Endodermal cell (in vitro differentiated cells): ENCODE measurements around the gene TMEM200B. TPM values are rescaled to one million over a fixed set of nuclear protein-coding genes. Genes with fewer than 3 reads are reported as not detected.
A peak's percentile ranks its signal among the peaks of the same experiment; 100 is the strongest.

Experiments
- DNase-seq: peaks from one replicate; pipeline ENCODE4 v3.0.0-alpha.2; 2017
- H3K27ac ChIP-seq: 2 replicates; pipeline ENCODE4 v1.5.1; 2013; ENCODE audit warnings: mild to moderate bottlenecking, low read depth, low read length, moderate library complexity
- H3K27me3 ChIP-seq: 2 replicates; pipeline ENCODE4 v1.6.1; 2013; ENCODE audit warnings: mild to moderate bottlenecking, low read length, moderate library complexity; ENCODE audit not compliant: insufficient read depth, control insufficient read depth, poor library complexity, severe bottlenecking
- H3K36me3 ChIP-seq: 2 replicates; pipeline ENCODE4 v1.7.0; 2013; ENCODE audit warnings: mild to moderate bottlenecking, low read length, moderate library complexity; ENCODE audit not compliant: control insufficient read depth, insufficient read depth
- H3K4me1 ChIP-seq: one replicate; pipeline ENCODE4 v1.7.0; 2013; ENCODE audit warnings: low read length; ENCODE audit not compliant: control insufficient read depth, insufficient read depth
- H3K4me3 ChIP-seq: 2 replicates; pipeline ENCODE4 v1.5.1; 2013; ENCODE audit warnings: mild to moderate bottlenecking, low read length, moderate library complexity
- H3K9ac ChIP-seq: 2 replicates; pipeline ENCODE4 v1.6.1; 2013; ENCODE audit warnings: mild to moderate bottlenecking, low read length, moderate library complexity; ENCODE audit not compliant: poor library complexity, severe bottlenecking; ENCODE audit errors: extremely low read depth
- H3K9me3 ChIP-seq: 2 replicates; pipeline ENCODE4 v1.6.1; 2013; ENCODE audit warnings: mild to moderate bottlenecking, low read length, moderate library complexity; ENCODE audit not compliant: control insufficient read depth
- H3K27ac Mint-ChIP-seq: 2 replicates; pipeline ENCODE4 v1.8.0; 2020; ENCODE audit warnings: mixed read lengths
- H3K27me3 Mint-ChIP-seq: 2 replicates; pipeline ENCODE4 v1.8.0; 2021; ENCODE audit warnings: mild to moderate bottlenecking, mixed read lengths; ENCODE audit not compliant: insufficient read depth
- H3K36me3 Mint-ChIP-seq: 2 replicates; pipeline ENCODE4 v1.8.0; 2020; ENCODE audit warnings: low read depth, mixed read lengths
- H3K4me1 Mint-ChIP-seq: 2 replicates; pipeline ENCODE4 v1.8.0; 2020; ENCODE audit warnings: mixed read lengths
- H3K4me3 Mint-ChIP-seq: 2 replicates; pipeline ENCODE4 v1.8.0; 2020; ENCODE audit warnings: mild to moderate bottlenecking, moderate library complexity, mixed read lengths
- H3K9me3 Mint-ChIP-seq: 2 replicates; pipeline ENCODE4 v1.8.0; 2020; ENCODE audit warnings: mild to moderate bottlenecking, mixed read lengths
- CTCF ChIP-seq: fragments of 200-600 bp; sonication (generic); conservative IDR thresholded peaks from 2 replicates; pipeline ENCODE4 v1.5.0; 2021; ENCODE audit warnings: antibody characterized with exemption, mild to moderate bottlenecking
- WGBS, 2 experiments: methylation state at CpG; one replicate each; pipeline versions ENCODE4 v1.1.5 to v1.1.7; 2013; ENCODE audit warnings: missing lambda C conversion rate in 2 of 2, mixed read lengths in 1 of 2; ENCODE audit not compliant: insufficient coverage in 1 of 2, insufficient read length in 1 of 2; 5-methylcytosine and 5-hydroxymethylcytosine counted together
- total RNA-seq, 2 donors: library from RNA; stranded (reverse); fragmentation: NEBNext Ultra II Directional in 1 of 2; extraction: Animal tissue kit (Norgen Biotek cat#: 25700) in 1 of 2; gene quantifications; 2 replicates in 1 of 2; 3 replicates in 1 of 2; pipeline ENCODE4 v1.2.1, GENCODE V29; 2021

Gene TMEM200B
- total RNA-seq, 2 donors from 2014 or later = 36.0 to 49.4 TPM

- no peak overlapping the region for H3K9ac ChIP-seq
- Mint-ChIP-seq H3K27me3 (no peaks in the 10 kb centered on the region), H3K27ac (peak overlapping the region; percentile 69), H3K4me1 (peaks cover 31% of the 10 kb centered on the region), H3K9me3 (peaks cover 3% of the 10 kb centered on the region), H3K4me3 (no peak overlapping the region), H3K36me3 (peaks cover 40% of the 10 kb centered on the region)
- peaks cover 72% of the 10 kb centered on the region for H3K36me3 ChIP-seq
- H3K4me3 ChIP-seq = no peak overlapping the region
- H3K27ac ChIP-seq = no peak overlapping the region
- no peaks in the 10 kb centered on the region for H3K27me3 ChIP-seq
- peaks cover 9% of the 10 kb centered on the region for H3K4me1 ChIP-seq
- peaks cover under 1% of the 10 kb centered on the region for H3K9me3 ChIP-seq
- 59 to 83% methylated on average over 2 to 3 of the region's 3 CpGs for WGBS, 2 experiments
- TF ChIP-seq CTCF = no peak
- peak; percentile 40 for DNase-seq
Measured at GRCh38 chr1:29171089-29171488, 47.4 kb upstream of the TMEM200B start.

GRCh38 chr1:29169976-29170375, 46.3 kb upstream of the TMEM200B start:
- no peaks in the 10 kb centered on the region for H3K27me3 Mint-ChIP-seq
- H3K27me3 ChIP-seq = no peaks in the 10 kb centered on the region
- no peak overlapping the region for H3K4me3 ChIP-seq
- peaks cover 41% of the 10 kb centered on the region for H3K4me1 Mint-ChIP-seq
- H3K36me3 ChIP-seq = peaks cover 81% of the 10 kb centered on the region
- H3K27ac ChIP-seq = no peak overlapping the region
- no peak overlapping the region for H3K27ac Mint-ChIP-seq
- H3K9me3 ChIP-seq = no peaks in the 10 kb centered on the region
- WGBS, 2 experiments = 94% methylated on average over 3 of the region's 3 CpGs; no CpG with 5 or more reads in 1 of the 2 experiments
- TF ChIP-seq CTCF = no peak
- H3K36me3 Mint-ChIP-seq = peaks cover 42% of the 10 kb centered on the region
- peaks cover 9% of the 10 kb centered on the region for H3K4me1 ChIP-seq
- no peak for DNase-seq
- H3K9ac ChIP-seq = no peak overlapping the region
- no peak overlapping the region for H3K4me3 Mint-ChIP-seq
- peaks cover 2% of the 10 kb centered on the region for H3K9me3 Mint-ChIP-seq

- Histone ChIP-seq H3K4me1 (peaks cover 15% of the 10 kb centered on the region), H3K36me3 (peaks cover 94% of the 10 kb centered on the region), H3K4me3 (no peak overlapping the region), H3K27ac (no peak overlapping the region), H3K27me3 (no peaks in the 10 kb centered on the region), H3K9me3 (no peaks in the 10 kb centered on the region), H3K9ac (no peak overlapping the region)
- no peaks in the 10 kb centered on the region for H3K27me3 Mint-ChIP-seq
- H3K9me3 Mint-ChIP-seq = no peaks in the 10 kb centered on the region
- peaks cover 56% of the 10 kb centered on the region for H3K4me1 Mint-ChIP-seq
- H3K4me3 Mint-ChIP-seq = no peak overlapping the region
- peaks cover 51% of the 10 kb centered on the region for H3K36me3 Mint-ChIP-seq
- WGBS, 2 experiments = 91 to 97% methylated on average over 7 to 9 of the region's 9 CpGs
- no peak overlapping the region for H3K27ac Mint-ChIP-seq
- DNase-seq = no peak
- TF ChIP-seq CTCF = no peak
Measured at GRCh38 chr1:29167904-29168303, 44.2 kb upstream of the TMEM200B start.
